AG10803 (cell line): ENCODE measurements around the gene SEC14L2.

Experiments
- DNase-seq: peaks from one replicate; pipeline ENCODE4 v3.0.0; 2010; ENCODE audit warnings: low read depth
- H3K4me3 ChIP-seq: 2 replicates; pipeline ENCODE4 v1.5.1; 2011; ENCODE audit warnings: mild to moderate bottlenecking, low read length, control low read depth
- TF ChIP-seq, protein P1 (sequence below): conservative IDR thresholded peaks from 2 replicates; pipeline ENCODE4 v1.5.1; 2011; ENCODE audit warnings: mild to moderate bottlenecking, low read length, control low read depth, inconsistent platforms

SEC14L2 gene

GRCh38 chr22:30356449-30357235 lies 40.2 kb upstream of the SEC14L2 start, which contains the start of the genes CCDC157 and SF3A1:
CCDC157 (plus strand) TSS chr22:30357007; CDS start chr22:30366001, 8,994 bp downstream.
SF3A1 (minus strand) TSS chr22:30356894; CDS start chr22:30356792, 102 bp downstream.
- TF ChIP-seq, protein P1, sequence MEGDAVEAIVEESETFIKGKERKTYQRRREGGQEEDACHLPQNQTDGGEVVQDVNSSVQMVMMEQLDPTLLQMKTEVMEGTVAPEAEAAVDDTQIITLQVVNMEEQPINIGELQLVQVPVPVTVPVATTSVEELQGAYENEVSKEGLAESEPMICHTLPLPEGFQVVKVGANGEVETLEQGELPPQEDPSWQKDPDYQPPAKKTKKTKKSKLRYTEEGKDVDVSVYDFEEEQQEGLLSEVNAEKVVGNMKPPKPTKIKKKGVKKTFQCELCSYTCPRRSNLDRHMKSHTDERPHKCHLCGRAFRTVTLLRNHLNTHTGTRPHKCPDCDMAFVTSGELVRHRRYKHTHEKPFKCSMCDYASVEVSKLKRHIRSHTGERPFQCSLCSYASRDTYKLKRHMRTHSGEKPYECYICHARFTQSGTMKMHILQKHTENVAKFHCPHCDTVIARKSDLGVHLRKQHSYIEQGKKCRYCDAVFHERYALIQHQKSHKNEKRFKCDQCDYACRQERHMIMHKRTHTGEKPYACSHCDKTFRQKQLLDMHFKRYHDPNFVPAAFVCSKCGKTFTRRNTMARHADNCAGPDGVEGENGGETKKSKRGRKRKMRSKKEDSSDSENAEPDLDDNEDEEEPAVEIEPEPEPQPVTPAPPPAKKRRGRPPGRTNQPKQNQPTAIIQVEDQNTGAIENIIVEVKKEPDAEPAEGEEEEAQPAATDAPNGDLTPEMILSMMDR = no peak
- H3K4me3 ChIP-seq = peak within 1 kb of the TSS; percentile 72
- DNase-seq = peak; percentile 89

DNA sequence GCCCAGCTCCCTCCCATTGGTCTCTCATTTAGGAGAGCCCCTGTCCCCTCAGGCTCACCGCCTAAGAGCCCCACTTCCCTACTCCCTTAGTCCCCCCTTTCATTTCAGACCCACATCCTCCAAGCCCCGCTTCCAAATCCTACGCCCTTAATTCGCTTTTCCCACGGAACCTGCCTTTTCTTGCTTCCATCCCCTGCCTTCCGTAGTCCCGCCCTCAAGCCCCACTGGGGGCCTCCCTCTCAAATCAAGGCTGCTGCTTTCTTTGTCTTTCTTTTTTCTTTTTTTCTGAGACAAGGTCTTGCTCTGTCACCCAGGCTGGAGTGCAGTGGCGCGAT lies 39.6 kb upstream of the SEC14L2 start:
- TF ChIP-seq, protein P1 = no peak
- peak; percentile 7 for DNase-seq
- peak overlapping the region; percentile 72 for H3K4me3 ChIP-seq

DNA sequence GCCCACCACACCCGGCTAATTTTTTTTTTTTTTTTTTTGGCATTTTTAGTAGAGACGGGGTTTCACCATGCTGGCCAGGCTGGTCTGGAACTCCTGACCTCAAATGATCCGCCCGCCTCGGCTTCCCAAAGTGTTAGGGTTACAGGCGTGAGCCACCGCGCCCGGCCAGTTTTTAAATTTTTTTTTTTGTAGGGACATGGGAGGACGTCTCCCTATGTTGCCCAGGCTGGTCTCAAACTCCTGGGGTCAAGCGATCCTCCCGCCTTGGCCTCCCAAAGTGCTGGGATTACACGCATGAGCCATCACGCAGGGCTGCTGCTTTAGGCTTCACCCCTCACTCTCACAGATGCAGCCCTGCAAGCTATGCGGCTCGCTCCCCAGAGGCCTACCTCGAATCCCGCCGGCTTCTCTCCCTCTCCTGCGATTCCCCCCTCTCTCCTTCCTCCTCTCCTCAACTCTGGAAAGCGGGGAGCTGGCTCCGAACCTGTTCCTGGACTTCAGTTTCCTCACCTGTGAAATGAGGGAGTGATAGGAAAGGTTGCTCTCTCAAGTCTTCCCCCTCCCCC lies 39.1 kb upstream of the SEC14L2 start:
- no peak for DNase-seq
- no peak overlapping the region for H3K4me3 ChIP-seq
- TF ChIP-seq, protein P1 = no peak

DNA sequence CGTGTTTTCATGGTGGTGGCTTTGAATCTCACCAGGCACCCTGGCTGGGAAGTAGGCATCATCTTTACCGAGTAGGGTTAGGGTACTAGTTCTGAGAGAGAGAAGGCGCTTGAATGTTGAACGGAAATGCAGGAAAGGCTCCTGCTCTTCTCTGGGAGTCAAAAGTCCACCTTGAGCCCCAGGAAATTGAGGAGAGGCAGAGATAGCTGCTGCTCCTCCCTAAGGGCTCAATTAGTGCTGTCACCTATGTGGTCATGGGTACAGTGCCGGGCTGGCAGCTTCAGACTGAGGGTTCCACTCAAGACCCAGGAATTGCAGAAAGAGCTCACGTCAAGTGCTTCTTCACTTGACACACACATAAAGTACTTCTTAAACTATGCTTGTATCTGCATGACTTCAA lies 38.3 kb upstream of the SEC14L2 start:
- DNase-seq = no peak
- H3K4me3 ChIP-seq = no peak overlapping the region
- TF ChIP-seq, protein P1 = no peak

- H3K4me3 ChIP-seq = no peak overlapping the region
- TF ChIP-seq, protein P1 = no peak
- DNase-seq = no peak
Observed at GRCh38 chr22:30361916-30362650, 34.7 kb upstream of the SEC14L2 start.

GRCh38 chr22:30362651-30363281 lies 34.1 kb upstream of the SEC14L2 start:
- H3K4me3 ChIP-seq = no peak overlapping the region
- no peak for DNase-seq
- TF ChIP-seq, protein P1 = no peak
